HCT116 (cell line): ENCODE measurements around the gene AMOTL1. TPM values are rescaled to one million over a fixed set of nuclear protein-coding genes. Genes with fewer than 3 reads are reported as not detected.

Experiments used
- ATAC-seq: fragments of 200-7000 bp; cut with Tn5 transposase; 2 replicates; pipeline ENCODE4 v1.9.1; 2020; ENCODE audit warnings: mild to moderate bottlenecking, moderate library complexity
- BruUV-seq: library from RNA; stranded (reverse); fragments of 400-500 nt; replicated peaks from 2 replicates; lab custom pipeline; 2021; lab: Mats Ljungman, UMichigan
- CTCF ChIA-PET: fragments of 300-600 bp; sonication (Branson Sonifier 250); formaldehyde crosslinking; loops from one replicate; lab custom pipeline; 2021; ENCODE audit warnings: antibody characterized with exemption; lab: Charles Lee
- POLR2A ChIA-PET: fragments of 300-600, 350-600 bp; sonication (Branson Sonifier 250); formaldehyde crosslinking; loops from one replicate; lab custom pipeline; 2021; ENCODE audit warnings: antibody characterized with exemption; lab: Charles Lee
- RAD21 ChIA-PET, 2 experiments: fragments of 300-600 bp; sonication (Branson Sonifier 250); formaldehyde crosslinking; loops; one replicate each; lab custom pipeline; 2023; ENCODE audit warnings: low total read pairs in 2 of 2; ENCODE audit not compliant: uncharacterized antibody in 2 of 2, unreplicated experiment in 2 of 2, low non-redundant PET in 1 of 2; lab: Charles Lee
- DNase-seq: peaks from one replicate; pipeline ENCODE4 v3.0.0-alpha.2; 2010; ENCODE audit warnings: low read depth, low spot score
- H2AFZ ChIP-seq: fragments of 200-600 bp; shearing (Covaris generic), sonication (generic); 2 replicates; pipeline ENCODE4 v1.6.1; 2017; ENCODE audit warnings: low read depth, mixed run types, mixed read lengths, antibody characterized with exemption, low read length; ENCODE audit not compliant: poor library complexity, severe bottlenecking
- H3K27ac ChIP-seq: 2 replicates; pipeline ENCODE4 v1.5.1; 2012; ENCODE audit warnings: low read depth, low read length
- H3K27me3 ChIP-seq: fragments of 200-600 bp; sonication (generic); 2 replicates; pipeline ENCODE4 v1.6.1; 2016; ENCODE audit warnings: mixed run types, low read length, mixed read lengths; ENCODE audit not compliant: insufficient read depth
- H3K36me3 ChIP-seq, 2 experiments: fragments of 200-500 bp in 1 of 2; fragments of 200-600 bp in 1 of 2; sonication (Bioruptor generic) in 1 of 2; sonication (generic) in 1 of 2; 2 replicates each; pipeline versions ENCODE4 v1.5.1 to v1.6.1; 2014 to 2016; ENCODE audit warnings: low read length in 2 of 2, inconsistent platforms in 1 of 2, mixed read lengths in 1 of 2, mixed run types in 1 of 2; ENCODE audit not compliant: insufficient read depth in 2 of 2, control insufficient read depth in 1 of 2
- H3K4me1 ChIP-seq, 2 experiments: fragments of 200-600 bp in 1 of 2; sonication (generic) in 1 of 2; 2 replicates each; pipeline versions ENCODE4 v1.5.1 to v1.6.1; 2012 to 2017; ENCODE audit warnings: low read length in 2 of 2, inconsistent platforms in 1 of 2, mild to moderate bottlenecking in 1 of 2, mixed read lengths in 1 of 2, mixed run types in 1 of 2, moderate library complexity in 1 of 2; ENCODE audit not compliant: insufficient read depth in 2 of 2, control insufficient read depth in 1 of 2
- H3K4me2 ChIP-seq: fragments of 200-600 bp; sonication (generic); 2 replicates; pipeline ENCODE4 v1.6.1; 2017; ENCODE audit warnings: mixed run types, low read length, mixed read lengths
- H3K4me3 ChIP-seq, 2 experiments: fragments of 200-600 bp in 1 of 2; sonication (generic) in 1 of 2; replicated peaks in 1 of 2; 2 replicates each; pipeline ENCODE4 v1.5.1; 2011 to 2016; ENCODE audit warnings: low read length in 2 of 2, control low read depth in 1 of 2, low read depth in 1 of 2, mild to moderate bottlenecking in 1 of 2, mixed read lengths in 1 of 2, mixed run types in 1 of 2
- H3K79me2 ChIP-seq: fragments of 200-600 bp; sonication (generic); 2 replicates; pipeline ENCODE4 v1.6.1; 2017; ENCODE audit warnings: mild to moderate bottlenecking, mixed run types, low read length, moderate library complexity, mixed read lengths; ENCODE audit not compliant: insufficient read depth
- H3K9ac ChIP-seq: fragments of 200-600 bp; sonication (generic); 2 replicates; pipeline ENCODE4 v1.6.1; 2016; ENCODE audit warnings: low read length, mixed read lengths
- H3K9me2 ChIP-seq: fragments of 200-600 bp; sonication (generic), shearing (Covaris generic); 2 replicates; pipeline ENCODE4 v1.6.1; 2017; ENCODE audit warnings: mixed run types, mild to moderate bottlenecking, moderate library complexity; ENCODE audit not compliant: insufficient read depth
- H3K9me3 ChIP-seq, 2 experiments: fragments of 200-500 bp in 1 of 2; fragments of 200-600 bp in 1 of 2; sonication (Bioruptor generic) in 1 of 2; sonication (generic) in 1 of 2; 2 replicates each; pipeline ENCODE4 v1.6.1; 2014 to 2017; ENCODE audit warnings: low read length in 2 of 2, mixed read lengths in 2 of 2, inconsistent platforms in 1 of 2, low read depth in 1 of 2, mild to moderate bottlenecking in 1 of 2, mixed run types in 1 of 2, moderate library complexity in 1 of 2; ENCODE audit not compliant: control insufficient read depth in 1 of 2, insufficient read depth in 1 of 2
- H4K20me1 ChIP-seq: fragments of 200-600 bp; sonication (generic), shearing (Covaris generic); 2 replicates; pipeline ENCODE4 v1.6.1; 2017; ENCODE audit warnings: mixed run types, mild to moderate bottlenecking, moderate library complexity; ENCODE audit not compliant: insufficient read depth
- CBX3 ChIP-seq: IDR thresholded peaks from 2 replicates; pipeline ENCODE4 v1.6.1; 2012; ENCODE audit warnings: low read depth
- EGR1 ChIP-seq: IDR thresholded peaks from 2 replicates; pipeline ENCODE4 v1.6.1; 2012; ENCODE audit warnings: low read depth
- EZH2phosphoT487 ChIP-seq: fragments of 200-600 bp; IDR thresholded peaks from 2 replicates; pipeline ENCODE4 v1.6.1; 2018; ENCODE audit warnings: antibody characterized with exemption, borderline replicate concordance
- POLR2A ChIP-seq: IDR thresholded peaks from 2 replicates; pipeline ENCODE4 v1.7.0; 2011; ENCODE audit warnings: borderline replicate concordance; ENCODE audit not compliant: insufficient read depth, insufficient read length; ENCODE audit errors: extremely low read depth
- SIN3A ChIP-seq: IDR thresholded peaks from 2 replicates; pipeline ENCODE4 v1.6.1; 2012; ENCODE audit warnings: low read depth
- ZFX ChIP-seq: fragments of 450-650 bp; IDR thresholded peaks from 2 replicates; pipeline ENCODE4 v1.6.1; 2017
- intact Hi-C: fragments of 100-400 bp; cut with micrococcal nuclease; formaldehyde crosslinking; loops from 2 replicates; pipeline ENCODE4 v1.10.0; 2022
- total RNA-seq: library from RNA; stranded (reverse); gene quantifications from one replicate; pipeline ENCODE4 v1.2.1, GENCODE V29; 2021; ENCODE audit not compliant: unreplicated experiment
- TF ChIP-seq, protein P1 (sequence below): IDR thresholded peaks from 2 replicates; pipeline ENCODE4 v1.6.1; 2012; ENCODE audit warnings: low read depth
- TF ChIP-seq, protein P2 (sequence below): IDR thresholded peaks from 2 replicates; pipeline ENCODE4 v1.6.1; 2011; ENCODE audit warnings: mild to moderate bottlenecking, low read length, moderate library complexity; ENCODE audit not compliant: insufficient replicate concordance; ENCODE audit errors: extremely low read depth

AMOTL1 gene
- total RNA-seq, 1 experiment from 2014 or later = 27.6 TPM

DNA sequence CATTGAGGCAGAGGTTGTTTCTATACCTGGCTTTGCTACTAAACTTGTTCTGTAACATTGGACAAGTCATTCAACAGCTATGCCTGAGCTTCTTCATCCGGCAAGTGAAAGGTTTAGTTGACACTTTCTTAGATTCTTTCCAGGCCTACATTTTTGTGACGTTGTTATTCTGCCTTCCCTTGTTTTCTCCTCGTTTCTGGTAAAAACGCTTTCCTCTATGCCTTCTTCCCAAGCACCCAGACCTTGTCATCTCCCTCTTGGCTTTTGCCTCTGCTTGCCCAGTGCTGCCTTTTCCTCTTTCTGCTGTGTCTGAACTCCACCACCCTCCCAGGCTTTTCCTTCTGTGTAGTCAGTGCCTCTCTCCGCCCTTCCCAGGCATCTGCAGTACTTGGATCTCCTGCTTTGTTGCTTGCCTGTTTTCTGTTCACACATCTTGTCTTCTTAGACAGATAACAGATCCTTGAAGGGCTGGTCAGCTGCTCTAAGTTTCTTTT lies 1.4 kb upstream of the AMOTL1 start:
- H3K9ac ChIP-seq = no peak overlapping the region
- DNase-seq = no peak

More for the DNA sequence above, 1.4 kb upstream of the AMOTL1 start:
- no TSS peak for BruUV-seq
- no peak overlapping the region for H3K4me2 ChIP-seq
- no peak overlapping the region for H3K4me3 ChIP-seq
- ChIA-PET CTCF (interaction anchor here (2.3 kb wide), 1 partner anchor 143 kb away, joined by 6 read pairs; no protein-coding TSS in a partner anchor), POLR2A (no interaction called here), RAD21 (no interaction called here)
- no peaks in the 10 kb centered on the region for H3K36me3 ChIP-seq
- no peaks in the 10 kb centered on the region for H4K20me1 ChIP-seq
- H2AFZ ChIP-seq = no peak overlapping the region
- H3K79me2 ChIP-seq = peaks cover 30% of the 10 kb centered on the region
- peaks cover 5 to 23% of the 10 kb centered on the region in 2 experiments; a peak in 3 of 4 replicates for H3K4me1 ChIP-seq
- H3K27me3 ChIP-seq = no peaks in the 10 kb centered on the region
- no peak overlapping the region for H3K27ac ChIP-seq
- intact Hi-C loops = loop anchor here (10.0 kb wide), 1 partner anchor 388 kb away; no protein-coding TSS in a partner anchor
- no peaks in the 10 kb centered on the region for H3K9me3 ChIP-seq
- ATAC-seq = no peak
- TF ChIP-seq, protein P1, sequence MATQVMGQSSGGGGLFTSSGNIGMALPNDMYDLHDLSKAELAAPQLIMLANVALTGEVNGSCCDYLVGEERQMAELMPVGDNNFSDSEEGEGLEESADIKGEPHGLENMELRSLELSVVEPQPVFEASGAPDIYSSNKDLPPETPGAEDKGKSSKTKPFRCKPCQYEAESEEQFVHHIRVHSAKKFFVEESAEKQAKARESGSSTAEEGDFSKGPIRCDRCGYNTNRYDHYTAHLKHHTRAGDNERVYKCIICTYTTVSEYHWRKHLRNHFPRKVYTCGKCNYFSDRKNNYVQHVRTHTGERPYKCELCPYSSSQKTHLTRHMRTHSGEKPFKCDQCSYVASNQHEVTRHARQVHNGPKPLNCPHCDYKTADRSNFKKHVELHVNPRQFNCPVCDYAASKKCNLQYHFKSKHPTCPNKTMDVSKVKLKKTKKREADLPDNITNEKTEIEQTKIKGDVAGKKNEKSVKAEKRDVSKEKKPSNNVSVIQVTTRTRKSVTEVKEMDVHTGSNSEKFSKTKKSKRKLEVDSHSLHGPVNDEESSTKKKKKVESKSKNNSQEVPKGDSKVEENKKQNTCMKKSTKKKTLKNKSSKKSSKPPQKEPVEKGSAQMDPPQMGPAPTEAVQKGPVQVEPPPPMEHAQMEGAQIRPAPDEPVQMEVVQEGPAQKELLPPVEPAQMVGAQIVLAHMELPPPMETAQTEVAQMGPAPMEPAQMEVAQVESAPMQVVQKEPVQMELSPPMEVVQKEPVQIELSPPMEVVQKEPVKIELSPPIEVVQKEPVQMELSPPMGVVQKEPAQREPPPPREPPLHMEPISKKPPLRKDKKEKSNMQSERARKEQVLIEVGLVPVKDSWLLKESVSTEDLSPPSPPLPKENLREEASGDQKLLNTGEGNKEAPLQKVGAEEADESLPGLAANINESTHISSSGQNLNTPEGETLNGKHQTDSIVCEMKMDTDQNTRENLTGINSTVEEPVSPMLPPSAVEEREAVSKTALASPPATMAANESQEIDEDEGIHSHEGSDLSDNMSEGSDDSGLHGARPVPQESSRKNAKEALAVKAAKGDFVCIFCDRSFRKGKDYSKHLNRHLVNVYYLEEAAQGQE = no peak
- TF ChIP-seq EZH2phosphoT487 (no peak), EGR1 (no peak), POLR2A (no peak), ZFX (no peak), SIN3A (no peak), CBX3 (no peak)
- TF ChIP-seq, protein P2, sequence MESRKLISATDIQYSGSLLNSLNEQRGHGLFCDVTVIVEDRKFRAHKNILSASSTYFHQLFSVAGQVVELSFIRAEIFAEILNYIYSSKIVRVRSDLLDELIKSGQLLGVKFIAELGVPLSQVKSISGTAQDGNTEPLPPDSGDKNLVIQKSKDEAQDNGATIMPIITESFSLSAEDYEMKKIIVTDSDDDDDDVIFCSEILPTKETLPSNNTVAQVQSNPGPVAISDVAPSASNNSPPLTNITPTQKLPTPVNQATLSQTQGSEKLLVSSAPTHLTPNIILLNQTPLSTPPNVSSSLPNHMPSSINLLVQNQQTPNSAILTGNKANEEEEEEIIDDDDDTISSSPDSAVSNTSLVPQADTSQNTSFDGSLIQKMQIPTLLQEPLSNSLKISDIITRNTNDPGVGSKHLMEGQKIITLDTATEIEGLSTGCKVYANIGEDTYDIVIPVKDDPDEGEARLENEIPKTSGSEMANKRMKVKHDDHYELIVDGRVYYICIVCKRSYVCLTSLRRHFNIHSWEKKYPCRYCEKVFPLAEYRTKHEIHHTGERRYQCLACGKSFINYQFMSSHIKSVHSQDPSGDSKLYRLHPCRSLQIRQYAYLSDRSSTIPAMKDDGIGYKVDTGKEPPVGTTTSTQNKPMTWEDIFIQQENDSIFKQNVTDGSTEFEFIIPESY = no peak
- TF ChIP-seq, all 23 proteins: peak for 0
- H3K9me2 ChIP-seq = no peaks in the 10 kb centered on the region
